NCI-H510A (cell line): ENCODE data around the gene LY6G6D.

Experiments used
- DNase-seq: peaks from one replicate; lab custom pipeline; 2025; lab: John Stamatoyannopoulos, UW

Gene LY6G6D, protein sequence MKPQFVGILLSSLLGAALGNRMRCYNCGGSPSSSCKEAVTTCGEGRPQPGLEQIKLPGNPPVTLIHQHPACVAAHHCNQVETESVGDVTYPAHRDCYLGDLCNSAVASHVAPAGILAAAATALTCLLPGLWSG

DNA sequence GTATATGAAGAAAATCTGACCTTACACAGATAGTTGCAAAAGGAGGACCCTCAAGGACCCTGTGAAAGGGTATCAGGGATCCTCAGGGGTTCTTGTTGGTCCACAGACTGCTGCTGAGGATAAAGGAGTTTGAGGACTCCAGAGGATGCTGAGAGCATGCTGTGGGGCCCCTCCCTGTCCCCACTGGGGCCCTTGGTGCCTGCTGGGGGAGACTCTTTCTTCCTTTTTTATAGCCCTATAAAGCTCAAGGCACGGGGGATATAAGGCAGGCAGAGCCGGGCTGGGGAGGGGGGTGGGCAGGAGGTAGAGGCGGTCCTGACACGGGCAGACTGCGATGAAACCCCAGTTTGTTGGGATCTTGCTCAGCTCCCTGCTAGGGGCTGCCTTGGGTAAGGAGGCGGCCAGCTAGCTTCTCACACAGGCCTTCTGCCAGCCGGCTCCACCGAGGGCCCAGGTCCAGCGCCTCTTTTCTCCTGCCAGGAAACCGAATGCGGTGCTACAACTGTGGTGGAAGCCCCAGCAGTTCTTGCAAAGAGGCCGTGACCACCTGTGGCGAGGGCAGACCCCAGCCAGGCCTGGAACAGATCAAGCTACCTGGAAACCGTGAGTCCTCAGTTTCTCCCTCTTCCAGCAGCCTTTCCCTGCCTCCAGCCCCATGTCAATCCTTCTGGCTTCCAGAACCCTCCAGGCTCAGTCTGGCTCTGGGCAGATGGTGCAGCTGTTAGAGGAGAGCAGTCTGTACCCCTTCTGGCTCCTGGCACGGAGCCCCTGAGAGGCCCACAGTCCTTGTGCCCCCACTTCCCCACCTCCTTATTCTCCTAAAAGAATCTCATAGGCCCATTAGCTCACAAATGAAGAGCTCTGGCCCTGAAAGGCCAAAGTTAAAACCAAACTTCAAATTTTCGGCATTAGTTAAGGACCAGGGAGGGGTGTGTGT lies at the start of gene LY6G6D:
Gene LY6G6D (plus strand): TSS at position 327 of the 937 bp plus-strand sequence. CDS start 8 bp downstream, at position 335.
- DNase-seq: no peak

DNA sequence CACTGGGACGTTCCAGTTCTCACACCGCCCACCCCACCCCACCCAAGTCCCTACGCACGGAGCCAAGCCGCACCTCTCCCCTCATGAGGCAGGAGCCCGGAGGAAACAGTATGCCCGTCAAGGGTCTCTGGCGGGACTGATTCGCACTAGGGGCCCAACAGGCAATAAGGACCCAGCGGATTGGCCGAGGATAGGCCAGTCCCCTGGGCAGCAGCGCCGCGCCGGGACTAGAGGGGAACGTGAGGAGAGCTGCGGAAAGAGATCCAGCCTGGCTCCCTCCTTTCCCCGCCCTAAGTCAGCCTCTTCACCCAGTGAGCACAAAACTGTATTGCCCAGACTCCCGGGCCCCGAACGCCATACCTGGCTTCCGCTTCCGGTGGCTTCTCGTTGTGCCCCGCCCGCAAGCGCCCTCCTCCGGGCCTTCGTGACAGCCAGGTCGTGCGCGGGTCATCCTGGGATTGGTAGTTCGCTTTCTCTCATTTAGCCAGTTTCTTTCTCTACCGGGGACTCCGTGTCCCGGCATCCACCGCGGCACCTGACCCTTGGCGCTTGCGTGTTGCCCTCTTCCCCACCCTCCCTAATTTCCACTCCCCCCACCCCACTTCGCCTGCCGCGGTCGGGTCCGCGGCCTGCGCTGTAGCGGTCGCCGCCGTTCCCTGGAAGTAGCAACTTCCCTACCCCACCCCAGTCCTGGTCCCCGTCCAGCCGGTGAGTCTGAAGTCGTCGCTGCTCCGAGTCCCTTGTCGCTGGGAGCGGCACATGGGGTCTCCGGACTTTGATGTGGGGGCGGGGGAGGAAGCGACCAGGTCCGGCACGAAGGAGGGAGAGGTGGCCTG lies 49.4 kb upstream of the LY6G6D start, which contains the start of gene CSNK2B:
Gene CSNK2B (plus strand): TSS at position 580 of the 836 bp plus-strand sequence. CDS start 752 bp downstream, outside the sequence.
- peak; percentile 99 for DNase-seq

DNA sequence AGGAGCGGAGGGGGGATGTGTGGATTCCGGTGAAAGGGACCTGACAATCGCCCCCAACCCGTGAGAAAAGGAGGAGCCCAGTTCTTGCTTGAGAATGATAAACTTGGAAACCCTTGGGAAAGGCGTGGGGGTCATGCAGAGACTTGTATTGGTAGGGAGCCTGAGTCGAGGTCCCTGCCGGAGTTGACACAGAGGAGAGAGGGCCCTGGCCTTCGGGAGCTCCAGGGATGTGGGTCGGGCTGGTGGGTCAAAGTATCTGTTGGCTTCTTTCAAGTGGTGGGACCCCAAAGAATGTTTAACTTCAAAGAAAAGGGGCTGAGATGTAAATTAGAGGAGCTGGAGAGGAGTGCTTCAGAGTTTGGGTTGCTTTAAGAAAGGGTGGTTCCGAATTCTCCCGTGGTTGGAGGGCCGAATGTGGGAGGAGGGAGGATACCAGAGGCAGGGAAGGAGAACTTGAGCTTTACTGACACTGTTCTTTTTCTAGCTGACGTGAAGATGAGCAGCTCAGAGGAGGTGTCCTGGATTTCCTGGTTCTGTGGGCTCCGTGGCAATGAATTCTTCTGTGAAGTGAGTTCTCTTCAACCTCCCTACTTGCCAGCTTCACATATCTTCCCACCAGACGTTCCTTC lies 48.7 kb upstream of the LY6G6D start:
- no peak for DNase-seq

DNA sequence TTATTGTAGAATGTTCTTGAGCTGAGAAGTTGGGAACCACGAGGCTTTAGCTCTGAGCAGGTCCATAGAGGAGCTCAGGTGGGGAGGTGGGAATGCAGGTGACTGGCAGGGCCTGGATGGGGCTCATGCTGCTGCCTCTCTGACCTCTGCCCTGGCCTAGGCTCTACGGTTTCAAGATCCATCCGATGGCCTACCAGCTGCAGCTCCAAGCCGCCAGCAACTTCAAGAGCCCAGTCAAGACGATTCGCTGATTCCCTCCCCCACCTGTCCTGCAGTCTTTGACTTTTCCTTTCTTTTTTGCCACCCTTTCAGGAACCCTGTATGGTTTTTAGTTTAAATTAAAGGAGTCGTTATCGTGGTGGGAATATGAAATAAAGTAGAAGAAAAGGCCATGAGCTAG lies 45.5 kb upstream of the LY6G6D start, which contains the start of gene LY6G5B:
Gene LY6G5B (plus strand): TSS at position 301 of the 400 bp plus-strand sequence. CDS start 975 bp downstream, outside the sequence.
- DNase-seq: no peak

DNA sequence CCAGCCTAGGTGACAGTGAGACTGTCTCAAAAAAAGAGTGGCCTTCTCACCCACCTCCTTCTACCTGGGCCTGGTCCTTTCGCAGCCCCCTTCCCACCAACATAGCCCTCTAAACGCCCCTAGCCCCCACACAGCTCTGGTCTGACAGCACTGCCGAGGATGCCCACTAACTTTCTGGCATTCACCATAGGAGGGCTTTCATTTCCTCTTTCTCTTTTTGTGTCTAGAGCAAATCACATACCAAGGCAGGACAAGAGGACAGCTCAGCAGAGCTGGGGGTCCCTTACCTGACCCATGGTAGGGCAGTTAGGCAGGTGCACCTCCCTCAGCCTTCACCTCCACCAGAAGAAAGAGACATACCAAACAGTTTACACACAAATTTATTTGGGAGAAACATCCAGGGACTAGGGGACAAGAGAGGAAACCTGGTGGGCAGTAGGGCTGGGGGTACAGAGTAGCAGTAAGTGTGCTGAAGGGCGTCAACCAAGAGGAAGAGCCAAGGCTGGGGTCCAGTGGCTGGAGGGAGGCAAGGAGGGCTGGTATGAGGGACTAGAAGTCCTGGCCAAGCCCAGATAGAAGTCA lies 38.7 kb upstream of the LY6G6D start:
- DNase-seq: no peak

DNA sequence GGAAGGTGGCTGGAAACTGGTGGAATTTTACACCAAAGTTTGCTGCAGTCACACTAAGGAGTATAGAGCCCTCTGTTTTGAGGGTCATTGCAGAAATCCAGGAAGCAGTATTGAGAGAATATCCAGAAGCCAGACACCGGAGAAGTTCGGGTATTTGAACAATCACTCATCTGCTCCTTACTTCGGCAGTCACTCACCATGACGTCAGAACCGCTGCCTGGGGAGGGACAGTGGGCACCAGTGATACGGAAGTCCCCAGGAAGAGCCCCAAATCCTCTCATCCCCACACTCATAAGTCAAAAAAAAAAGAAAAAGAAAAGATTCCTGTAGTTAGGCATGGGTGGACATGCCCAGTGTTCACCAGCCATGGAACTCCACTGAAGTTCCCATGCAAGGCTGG lies 38.2 kb upstream of the LY6G6D start:
- DNase-seq: no peak

DNA sequence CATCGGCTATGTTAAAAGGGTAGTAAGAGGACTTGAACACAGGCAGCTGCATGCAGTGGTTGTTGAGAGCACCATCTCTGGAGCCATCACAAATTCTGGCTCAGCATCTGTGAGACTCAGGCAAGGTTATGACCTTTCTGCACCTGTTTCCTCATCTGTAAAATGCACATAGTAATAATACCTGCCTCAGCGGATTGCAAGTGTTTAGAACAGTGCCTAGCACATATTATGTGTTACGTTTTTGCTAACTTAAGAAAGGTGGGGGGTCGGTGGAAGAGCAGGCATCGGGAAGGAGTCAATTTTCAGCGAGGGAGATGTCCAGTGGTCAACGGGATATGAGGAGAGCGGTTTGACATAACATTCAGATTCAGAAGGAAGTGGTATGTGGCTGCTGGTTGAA lies 37.2 kb upstream of the LY6G6D start:
- no peak for DNase-seq

DNA sequence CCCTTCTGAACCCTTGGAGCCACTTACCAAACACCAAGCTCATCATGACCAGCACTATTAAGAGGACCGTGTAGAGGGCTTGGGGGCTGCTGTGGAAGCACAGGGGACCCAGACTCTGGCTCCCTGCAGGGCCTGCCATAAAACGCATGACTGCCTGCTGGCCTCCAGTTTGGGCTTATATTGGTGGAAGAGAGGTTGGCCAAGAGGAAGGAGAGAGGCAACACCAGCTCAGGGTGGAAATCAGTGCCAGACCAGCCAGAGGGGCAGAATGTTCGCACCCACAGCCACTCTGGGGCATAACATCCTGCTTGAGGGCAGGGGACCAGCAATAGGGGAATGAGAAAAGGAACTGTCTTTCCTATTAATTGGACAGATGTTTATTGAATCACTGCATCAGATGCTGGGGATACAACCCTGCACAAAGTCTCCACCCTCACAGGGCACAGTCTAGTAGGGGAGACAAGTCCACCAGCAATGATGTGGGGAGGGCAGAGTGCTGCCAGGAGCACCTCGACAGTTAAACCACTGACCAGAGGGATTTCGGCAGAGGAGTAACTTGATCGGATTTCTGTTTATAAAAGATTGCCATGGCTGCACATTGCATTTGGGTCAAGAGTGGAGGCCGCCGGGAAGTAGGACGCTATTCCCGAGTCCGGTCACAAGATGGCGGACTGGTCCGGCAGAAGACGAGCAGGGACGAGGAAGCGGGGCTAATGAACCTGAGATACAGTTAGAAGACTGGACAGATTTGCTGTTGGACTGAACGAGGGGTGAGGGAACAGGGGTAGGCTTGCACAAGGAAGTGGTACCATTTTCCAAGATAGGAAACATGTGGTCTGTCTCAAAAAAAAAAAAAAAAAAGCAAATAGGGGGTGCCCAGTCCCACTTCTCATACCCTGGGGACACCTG lies 34.7 kb upstream of the LY6G6D start, which contains the start of gene LY6G5C:
Gene LY6G5C (minus strand): TSS at position 842 of the 909 bp plus-strand sequence. CDS start 694 bp downstream, at position 148.
- peak; percentile 88 for DNase-seq

DNA sequence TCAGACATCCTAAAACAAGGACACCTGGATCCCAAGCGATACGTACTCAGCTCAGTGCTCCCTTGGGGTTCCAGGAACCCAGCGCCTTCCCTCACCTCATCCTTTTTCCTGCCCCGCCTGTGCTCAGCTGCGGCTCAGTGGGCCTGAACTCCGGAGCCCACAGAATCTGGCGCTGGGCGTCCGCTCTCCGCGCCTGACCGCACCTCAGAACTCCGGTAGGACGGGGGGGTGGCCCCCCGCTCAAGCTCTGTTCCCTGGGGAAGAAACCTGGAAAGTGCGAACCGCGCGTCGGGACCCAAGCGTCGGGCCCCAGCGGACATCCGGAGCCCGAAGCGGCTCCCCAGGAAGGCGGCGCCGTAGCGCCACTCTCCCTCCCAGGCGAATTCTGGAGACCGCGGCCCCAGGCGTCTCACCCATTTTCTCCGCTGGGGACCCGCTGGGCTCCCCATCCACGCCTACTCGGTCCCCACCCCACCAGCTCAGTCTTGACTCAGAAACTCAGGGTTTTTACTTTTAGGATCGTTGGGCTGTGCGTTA lies 33.9 kb upstream of the LY6G6D start:
- no peak for DNase-seq

DNA sequence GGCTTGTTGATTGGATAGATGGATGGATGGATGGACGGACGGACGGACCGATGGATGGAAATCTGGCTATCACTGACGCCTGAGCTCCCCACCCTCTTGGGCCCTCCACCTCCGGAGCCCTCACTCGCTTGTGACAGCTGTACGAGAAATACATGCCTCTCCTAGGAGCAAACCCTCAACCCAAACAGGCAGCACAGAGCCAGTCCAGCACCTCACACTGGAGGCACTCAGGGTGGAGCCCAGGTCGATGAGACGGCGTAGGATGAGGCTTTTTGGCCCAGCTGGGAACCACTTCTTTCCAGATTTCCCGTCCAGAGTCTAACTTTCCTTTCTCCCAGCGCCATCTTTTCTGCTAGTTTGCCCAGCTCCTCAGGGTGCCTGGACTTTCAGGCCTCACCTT lies 31.6 kb upstream of the LY6G6D start:
- no peak for DNase-seq

DNA sequence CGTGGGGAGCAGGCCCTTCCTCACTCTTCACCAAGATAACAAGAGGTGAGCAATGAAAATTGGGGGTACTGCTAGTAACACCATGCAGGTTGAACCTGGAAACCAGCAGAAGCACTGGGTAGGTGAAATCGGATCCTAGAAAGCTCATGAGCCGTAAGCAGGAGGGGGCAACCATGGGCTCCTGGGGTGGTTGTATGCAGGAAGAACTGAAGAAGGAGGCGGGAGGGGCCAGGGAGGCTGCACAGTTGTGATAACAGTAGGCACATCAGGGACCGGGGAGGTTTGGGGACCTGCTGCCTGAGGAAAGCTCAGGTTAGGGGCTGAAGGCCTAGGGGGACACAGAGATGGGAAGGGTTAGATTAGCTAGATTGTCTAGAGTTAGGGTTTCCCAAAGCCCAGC lies 28.7 kb upstream of the LY6G6D start:
- no peak for DNase-seq

DNA sequence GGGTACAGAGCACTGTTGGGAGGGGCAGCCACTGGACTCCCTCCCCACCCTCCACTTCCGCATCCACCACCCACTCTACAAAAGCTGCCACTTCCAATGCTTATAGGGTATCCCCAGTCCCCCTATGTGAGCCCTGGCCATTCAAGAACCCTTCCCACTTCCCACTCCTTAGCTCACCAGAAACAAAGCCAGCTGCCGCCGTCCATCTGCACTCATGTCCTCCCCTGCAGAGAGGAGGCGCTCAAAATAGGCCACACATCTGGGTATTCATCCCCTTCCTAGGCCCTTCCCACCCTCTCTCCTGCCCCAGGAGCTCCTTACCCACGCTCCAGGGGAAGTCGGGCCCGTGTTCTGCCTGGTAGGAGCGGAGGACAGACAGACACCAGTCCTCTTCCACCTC lies 27.8 kb upstream of the LY6G6D start:
- DNase-seq: no peak

DNA sequence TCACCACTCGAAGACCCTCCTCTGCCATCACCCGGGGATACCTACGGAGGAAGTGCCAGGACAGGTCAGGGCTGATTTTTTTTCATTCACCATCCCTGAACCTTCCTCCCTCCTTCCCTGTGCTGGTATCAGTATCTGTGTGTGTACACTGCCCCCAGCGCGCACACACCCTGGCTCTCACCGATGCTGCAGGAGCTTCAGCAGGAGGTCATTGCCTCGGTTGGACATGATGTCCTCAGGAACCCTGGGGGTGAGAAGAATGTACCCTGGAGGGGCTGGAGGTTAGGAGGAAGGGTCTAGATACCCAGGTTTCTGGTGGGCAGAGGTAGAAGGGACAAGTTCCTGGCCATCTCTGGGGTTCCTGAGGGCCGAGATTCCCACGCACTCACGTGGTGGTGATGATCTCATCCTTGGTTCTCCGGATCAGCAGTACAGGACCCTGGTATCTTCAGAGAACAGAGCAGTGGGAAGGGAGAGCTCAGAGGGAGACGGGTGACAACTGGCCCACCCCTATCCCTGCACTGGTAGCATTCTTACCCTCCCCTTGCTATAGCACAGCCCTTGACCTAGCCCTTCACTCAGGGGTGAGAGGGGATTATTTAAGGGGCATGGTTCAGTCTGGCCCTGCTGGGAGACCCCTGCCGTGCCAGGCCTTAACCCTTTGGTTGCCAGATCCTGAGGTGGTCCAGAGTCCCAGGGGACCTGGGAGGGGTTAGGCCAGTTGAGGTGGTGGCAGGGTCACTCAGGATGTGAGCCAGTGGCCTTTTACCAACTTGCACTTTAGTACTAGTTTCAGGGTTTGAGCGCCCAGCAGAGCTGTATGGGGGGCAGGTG lies 27.1 kb upstream of the LY6G6D start:
- DNase-seq: no peak

DNA sequence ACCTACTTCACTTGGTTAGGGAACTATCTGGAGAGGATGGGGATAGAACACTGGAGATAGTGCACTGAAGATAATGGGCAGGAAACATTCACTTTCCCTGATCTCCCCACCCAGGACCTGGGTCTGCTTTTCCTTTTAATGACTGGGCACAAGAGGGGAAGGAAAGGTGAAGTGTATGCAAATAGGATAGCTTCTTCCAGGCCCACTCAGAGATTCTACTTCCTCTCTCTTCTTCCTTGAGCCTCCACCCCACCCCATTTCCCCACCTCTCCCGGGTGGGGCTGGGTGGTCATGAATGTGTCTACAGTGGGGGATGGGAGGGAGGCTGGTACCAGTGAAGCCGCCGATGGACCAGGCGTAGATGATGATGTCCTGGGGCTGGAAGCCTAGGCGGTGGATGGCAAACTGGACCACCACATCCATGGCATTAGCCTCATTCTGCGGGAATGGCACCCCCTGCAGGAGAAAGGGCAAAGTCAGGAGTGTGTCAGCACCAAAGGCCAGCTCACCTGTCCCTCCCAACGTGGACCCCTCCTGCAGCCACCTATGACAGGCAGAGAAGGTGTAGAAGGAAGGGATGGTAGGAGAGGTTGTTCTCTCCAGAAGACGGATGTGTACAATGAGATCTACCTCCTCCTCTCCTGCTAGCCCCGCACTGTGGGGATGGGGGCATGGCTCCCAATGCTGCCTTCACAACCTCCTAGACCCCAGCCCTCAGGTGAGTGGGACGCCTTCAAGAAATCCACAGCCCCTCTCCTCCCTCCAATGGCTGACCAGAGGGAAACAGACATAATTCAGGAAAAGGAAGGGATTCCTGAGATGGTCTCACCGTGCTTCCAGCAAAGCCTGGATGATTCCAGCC lies 25.7 kb upstream of the LY6G6D start:
- DNase-seq: no peak

DNA sequence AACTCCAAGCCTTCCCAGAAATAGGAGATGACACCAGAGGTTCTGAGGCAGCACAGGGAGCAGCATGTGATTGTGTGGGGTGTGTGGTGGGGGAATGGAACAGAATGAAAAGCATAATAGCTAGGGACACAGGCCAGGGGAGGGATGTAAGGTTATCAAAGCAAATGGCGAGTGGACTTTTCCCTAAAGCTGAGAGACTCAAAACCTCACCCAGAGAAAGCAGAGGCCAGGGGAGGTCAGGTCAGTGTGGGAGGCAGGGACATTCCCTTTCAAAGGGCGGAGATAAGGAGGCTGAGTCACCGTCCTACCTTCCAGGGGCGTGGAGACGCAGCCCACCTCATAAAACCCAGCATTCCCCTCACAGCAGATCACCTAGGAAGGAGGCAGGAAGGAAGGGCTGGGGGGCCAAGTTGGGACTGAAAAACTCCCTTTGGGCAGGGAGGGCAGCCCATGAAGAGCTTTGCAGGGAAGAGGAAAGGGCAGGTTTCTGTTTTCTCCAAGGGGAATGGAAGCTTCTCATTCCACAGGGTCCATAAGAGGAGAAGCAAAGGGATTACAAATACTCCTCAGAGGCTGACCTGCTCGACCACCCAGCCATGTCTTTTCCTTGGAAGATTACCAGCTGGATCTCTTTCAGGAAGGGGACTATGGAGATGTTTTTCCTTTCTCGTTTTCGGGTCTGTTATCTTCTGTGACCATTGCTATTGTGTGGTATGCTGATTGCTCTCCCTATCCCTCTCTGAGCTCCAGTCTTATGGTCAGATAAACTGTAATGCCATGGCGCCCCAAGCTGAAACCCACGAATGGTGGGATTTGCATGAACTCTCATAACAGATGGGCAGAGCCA lies 24.7 kb upstream of the LY6G6D start:
- no peak for DNase-seq

DNA sequence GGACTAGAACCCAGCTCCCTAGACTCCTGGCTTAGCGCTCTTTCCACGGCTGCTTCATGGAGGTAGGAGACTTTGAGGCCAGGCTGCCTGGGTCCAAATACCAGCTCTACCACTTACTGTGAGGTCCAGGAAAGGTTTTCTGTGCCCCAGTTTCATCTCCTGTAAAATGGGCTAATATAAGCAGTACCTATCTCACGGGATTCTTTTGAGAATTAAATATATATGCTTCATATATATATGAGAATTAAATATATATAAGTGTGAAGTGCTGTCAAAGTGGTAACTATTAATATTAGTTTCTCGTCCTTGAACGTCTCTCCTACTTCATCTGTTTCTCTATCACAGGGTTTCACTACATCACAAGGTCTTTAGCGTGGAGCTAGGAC lies 24.1 kb upstream of the LY6G6D start:
- no peak for DNase-seq

DNA sequence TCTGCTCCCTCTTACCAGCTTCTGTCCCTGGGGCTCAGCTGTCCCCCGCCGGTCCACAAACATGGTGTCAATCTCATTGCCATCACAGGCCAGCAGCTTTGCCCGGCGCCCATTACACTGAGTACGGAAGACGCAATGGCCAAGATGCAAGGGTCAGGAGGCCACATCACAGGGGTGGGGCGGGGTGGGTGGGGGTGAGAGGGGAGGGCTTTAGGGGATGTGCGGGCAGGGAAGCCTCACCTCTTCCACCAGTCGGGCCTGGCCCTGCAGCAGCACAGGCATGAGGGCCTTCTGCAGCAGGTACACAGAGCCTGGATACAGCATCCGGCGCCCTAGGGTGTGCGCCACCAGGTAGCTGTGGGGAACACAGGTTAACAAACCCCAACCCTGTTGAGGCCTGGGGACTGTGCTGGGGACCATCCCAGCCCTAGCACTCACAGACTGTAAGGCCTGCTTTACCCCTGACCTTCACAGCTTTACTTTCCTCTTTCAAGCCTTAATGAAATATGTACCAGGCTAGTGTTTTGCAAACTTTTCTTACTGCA lies 23.5 kb upstream of the LY6G6D start:
- no peak for DNase-seq
